ENCODE results near the gene ZNF764. TPM values are rescaled to one million over a fixed set of nuclear protein-coding genes. Genes with fewer than 3 reads are reported as not detected.

ZNF764 gene
- total RNA-seq, 1 donor from 2014 or later: 9.5 TPM

GRCh38 chr16:30571445-30572322, 13.5 kb upstream of the ZNF764 start, which contains the start of gene ZNF688:
ZNF688 (minus strand) TSS chr16:30571714; CDS start chr16:30571629, 85 bp downstream.
- peak; percentile 97 for ATAC-seq
- intact Hi-C loops (cut with DNase I): no loop called here

GRCh38 chr16:30570636-30571444, 12.7 kb upstream of the ZNF764 start:
- ATAC-seq (peak; percentile 9), DNase-seq (ENCODE audit: low spot score) (no peak)
- intact Hi-C loops (cut with DNase I): no loop called here

More at GRCh38 chr16:30571445-30572322, 13.5 kb upstream of the ZNF764 start, which contains the start of gene ZNF688:
- DNase-seq (ENCODE audit: low spot score): peak; percentile 97

- DNase-seq (ENCODE audit: low spot score) (no peak), ATAC-seq (no peak)
- intact Hi-C loops (cut with DNase I): no loop called here
Measured at GRCh38 chr16:30569746-30570635, 11.8 kb upstream of the ZNF764 start.

DNA sequence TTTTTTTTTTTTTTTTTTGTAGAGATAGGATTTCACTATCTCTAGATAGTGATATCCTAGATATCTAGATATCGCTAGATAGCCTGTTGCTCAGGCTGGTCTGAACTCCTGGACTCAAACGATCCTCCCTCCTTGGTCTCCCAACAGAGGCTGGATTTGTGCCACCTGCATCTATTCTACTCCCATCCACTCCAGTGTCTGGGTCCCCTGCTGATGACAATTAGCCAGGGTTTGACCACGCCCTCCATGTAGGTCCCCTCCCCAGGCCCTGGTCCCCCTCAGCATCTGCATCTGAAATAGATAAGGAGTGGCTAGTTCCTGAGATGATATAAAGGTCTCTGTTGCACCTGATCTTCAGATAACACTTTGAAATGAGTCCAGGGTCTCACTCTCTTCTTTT, 11.1 kb upstream of the ZNF764 start:
- ATAC-seq: no peak
- intact Hi-C loops (cut with DNase I): no loop called here
- no peak for DNase-seq (ENCODE audit: low spot score)

GRCh38 chr16:30567991-30568638, 9.9 kb upstream of the ZNF764 start:
- no peak for DNase-seq (ENCODE audit: low spot score)
- intact Hi-C loops (cut with DNase I): no loop called here
- no peak for ATAC-seq

DNA sequence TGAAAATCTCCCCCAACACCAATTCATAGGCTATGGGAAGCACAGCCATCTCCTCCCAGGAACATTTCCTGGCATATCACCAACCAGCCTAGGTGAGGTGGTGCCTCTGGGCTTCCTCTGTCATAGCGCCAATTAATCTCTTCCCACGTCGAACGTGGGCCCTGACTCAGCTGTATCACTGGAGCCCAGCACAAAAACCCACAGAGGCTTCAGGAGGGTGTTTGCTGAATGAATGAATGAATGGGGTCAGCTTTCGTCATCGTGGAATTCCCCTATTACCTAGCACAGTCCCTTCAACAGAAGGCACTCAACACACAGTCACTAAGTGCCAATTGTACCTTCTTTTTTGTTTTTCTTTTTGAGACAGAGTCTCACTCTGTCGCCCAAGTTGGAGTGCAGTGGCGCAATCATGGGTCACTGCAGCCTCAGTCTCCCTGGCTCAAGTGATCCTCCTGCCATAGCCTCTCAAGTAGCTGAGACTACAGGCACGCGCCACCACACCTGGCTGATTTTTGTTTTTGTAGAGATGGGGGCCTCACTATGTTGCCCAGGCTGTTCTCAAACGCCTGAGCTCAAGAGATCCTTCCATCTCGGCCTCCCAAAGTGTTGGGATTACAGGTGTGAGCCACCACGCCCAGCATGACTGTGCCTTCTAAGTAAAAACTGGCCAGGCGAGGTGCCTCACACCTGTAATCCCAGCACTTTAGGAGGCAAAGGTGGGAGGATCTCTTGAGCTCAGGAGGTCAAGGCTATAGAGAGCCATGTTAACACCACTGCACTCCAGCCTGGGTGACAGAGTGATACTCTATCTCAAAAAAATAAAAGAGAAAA, 9.2 kb upstream of the ZNF764 start:
- DNase-seq (ENCODE audit: low spot score): no peak
- intact Hi-C loops (cut with DNase I): no loop called here
- ATAC-seq: no peak

DNA sequence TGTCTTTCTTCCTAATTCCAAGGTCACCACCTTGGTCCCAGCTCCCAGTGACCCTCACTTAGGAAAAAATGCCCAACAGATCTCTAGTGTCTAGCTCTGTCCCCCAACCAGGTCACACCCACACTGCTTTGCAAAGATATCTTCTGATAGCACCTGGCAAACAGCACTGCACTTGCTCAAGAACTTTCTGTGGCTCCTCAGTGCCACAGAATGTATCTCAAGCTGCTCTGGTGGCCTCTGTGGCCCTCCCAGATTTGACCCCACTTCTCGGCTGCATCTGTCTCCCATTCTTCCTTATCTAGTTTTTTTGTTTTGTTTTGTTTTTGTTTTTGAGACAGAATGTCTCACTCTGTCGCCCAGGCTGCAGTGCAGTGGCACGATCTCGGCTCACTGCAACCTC, 8.4 kb upstream of the ZNF764 start:
- ATAC-seq (no peak), DNase-seq (ENCODE audit: low spot score) (no peak)
- intact Hi-C loops (cut with DNase I): no loop called here

GRCh38 chr16:30565984-30566383, 7.8 kb upstream of the ZNF764 start:
- intact Hi-C loops (cut with DNase I): no loop called here
- ATAC-seq (no peak), DNase-seq (ENCODE audit: low spot score) (no peak)

GRCh38 chr16:30565526-30565925, 7.4 kb upstream of the ZNF764 start:
- intact Hi-C loops (cut with DNase I): no loop called here
- ATAC-seq: no peak
- DNase-seq (ENCODE audit: low spot score): no peak

- ATAC-seq (no peak), DNase-seq (ENCODE audit: low spot score) (no peak)
- intact Hi-C loops (cut with DNase I): no loop called here
Measured at GRCh38 chr16:30562021-30562420, 3.8 kb upstream of the ZNF764 start.

GRCh38 chr16:30561089-30561816, 3.1 kb upstream of the ZNF764 start:
- DNase-seq (ENCODE audit: low spot score): peak; percentile 72

GRCh38 chr16:30559690-30560089, 1.5 kb upstream of the ZNF764 start:
- ATAC-seq (no peak), DNase-seq (ENCODE audit: low spot score) (no peak)
- intact Hi-C loops (cut with DNase I): no loop called here

More at GRCh38 chr16:30561089-30561816, 3.1 kb upstream of the ZNF764 start:
- ATAC-seq: no peak
- intact Hi-C loops (cut with DNase I): no loop called here

DNA sequence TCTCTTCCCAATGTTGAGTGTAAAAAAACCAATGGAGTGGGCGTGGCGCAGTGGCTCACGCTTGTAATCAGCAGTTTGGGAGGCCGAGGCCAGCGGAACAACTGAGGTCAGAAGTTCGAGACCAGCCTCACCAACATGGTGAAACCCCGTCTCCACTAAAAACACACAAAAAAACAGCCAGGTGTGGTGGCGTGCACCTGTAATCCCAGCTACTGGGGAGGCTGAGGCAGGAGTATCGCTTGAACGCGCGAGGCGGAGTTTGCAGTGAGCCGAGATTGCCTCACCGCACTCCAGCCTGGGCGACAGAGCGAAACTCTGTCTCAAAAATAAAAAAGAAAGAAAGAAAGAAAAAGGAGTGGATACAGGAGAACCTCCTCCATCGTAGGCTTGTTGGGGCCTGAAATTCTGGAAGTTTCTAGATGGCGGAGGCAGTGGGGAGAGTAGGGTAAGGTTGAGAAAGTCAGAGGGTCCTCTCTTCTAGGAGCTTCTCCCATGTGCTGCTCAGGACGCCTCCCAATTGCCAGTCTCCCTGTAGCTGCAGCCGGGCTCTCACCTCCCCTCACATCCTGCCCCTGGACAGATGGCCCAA, 709 bp upstream of the ZNF764 start:
- no peak for DNase-seq (ENCODE audit: low spot score)
- no peak for ATAC-seq
- intact Hi-C loops (cut with DNase I): no loop called here

DNA sequence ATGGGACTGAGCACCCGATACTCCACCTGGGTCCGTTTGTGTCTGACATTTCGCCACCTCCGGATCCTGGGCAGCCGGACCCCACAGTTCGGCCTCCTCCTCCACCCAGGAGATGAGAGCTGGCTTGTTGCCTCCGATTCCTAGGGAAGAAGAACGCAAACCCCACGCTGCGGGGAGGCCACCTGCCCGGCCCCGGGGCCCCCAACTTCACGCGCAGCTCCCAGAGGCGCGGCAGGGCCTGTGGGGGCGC, 542 bp downstream of the ZNF764 start:
- no peak for ATAC-seq
- intact Hi-C loops (cut with DNase I): no loop called here
- DNase-seq (ENCODE audit: low spot score): no peak

DNA sequence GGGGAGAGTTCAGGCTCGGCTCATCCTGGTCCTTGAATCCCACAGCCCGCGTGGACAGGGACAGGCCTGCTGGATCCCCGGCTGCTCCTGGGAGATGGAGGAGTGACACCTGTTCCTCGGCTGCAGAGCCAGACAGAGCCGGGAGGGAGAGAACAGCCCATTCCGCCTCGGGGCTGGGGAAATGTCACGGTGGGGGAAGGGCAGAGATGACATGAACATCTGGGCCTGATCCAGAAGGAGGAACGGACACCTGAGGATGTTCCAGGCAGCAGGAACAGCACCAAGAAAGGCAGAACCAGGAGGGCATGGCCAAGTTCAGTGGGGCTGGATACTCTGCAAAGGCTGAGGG, 2.1 kb downstream of the ZNF764 start:
- DNase-seq (ENCODE audit: low spot score) (no peak), ATAC-seq (no peak)
- intact Hi-C loops (cut with DNase I): no loop called here

GRCh38 chr16:30555315-30556124, 2.7 kb downstream of the ZNF764 start:
- intact Hi-C loops (cut with DNase I): no loop called here
- no peak for DNase-seq (ENCODE audit: low spot score)
- no peak for ATAC-seq

Measured in sciatic nerve (tissue), 2 donors.